DND-41 (cell line): ENCODE results near the gene PTPN1.

Experiments used
- CTCF ChIP-seq: IDR thresholded peaks from 2 replicates; pipeline ENCODE4 v1.5.1; 2012; ENCODE audit warnings: borderline replicate concordance, low read length, moderate library complexity, mild to moderate bottlenecking; ENCODE audit not compliant: poor library complexity, severe bottlenecking; ENCODE audit errors: extremely low read depth
- EZH2 ChIP-seq: IDR thresholded peaks from 3 replicates; pipeline ENCODE4 v1.6.1; 2012; ENCODE audit warnings: borderline replicate concordance, low read depth, mild to moderate bottlenecking, moderate library complexity, low read length, inconsistent platforms; ENCODE audit not compliant: severe bottlenecking

GRCh38 chr20:50528129-50528528, 17.9 kb downstream of the PTPN1 start:
- TF ChIP-seq EZH2: no peak
- no peak for TF ChIP-seq CTCF
